Heart left ventricle (tissue), 13 donors: Measurements from ENCODE around the gene DUSP11.

ENCODE experiments used
- CTCF ChIP-seq, 12 donors: fragments of 200-600 bp; sonication (generic) in 4 of 12; IDR thresholded peaks; one replicate each; pipeline versions ENCODE4 v1.5.0 to v1.8.0; 2018 to 2022; ENCODE audit warnings: antibody characterized with exemption in 12 of 12, mild to moderate bottlenecking in 5 of 12
- POLR2A ChIP-seq, 2 donors: fragments of 450-650 bp; IDR thresholded peaks; one replicate each; pipeline ENCODE4 v1.6.1; 2017; ENCODE audit warnings: antibody characterized with exemption in 2 of 2, mild to moderate bottlenecking in 2 of 2, moderate library complexity in 2 of 2
- donor health status: ischemic (EF 13 %, LVEDD 7.1; RV severe dilation, severe dysfunction).
- donor health status: DM: no; HTN: yes; CAD: no.
- donor health status: DM: no; HTN: no; CAD: no.
- donor health status: ischemic (EF 25% LVEDD 6.9; RV normal size, moderate dysfunction).
- donor health status: ischemic (EF 25% LVEDD 5.7; RV mildly dilated, moderate dysfunction).
- donor health status: ischemic (EF 35%, LVEDD 5.7; RV mildly dilated, moderate dysfunction).
- donor health status: nonischemic (EF 11% LVEDD 7.7; RV severe dilation, severe dysfunction).
- donor health status: DM: yes; HTN: yes; CAD: no.
- donor health status: PGD.
- donor health status: ischemic (EF 29% LVEDD 5.4; RV normal size, mild dysfunction).
- donor health status: nonischemic (EF 23%, LVEDD 6.1; RV moderate dilation, normal function).

DNA sequence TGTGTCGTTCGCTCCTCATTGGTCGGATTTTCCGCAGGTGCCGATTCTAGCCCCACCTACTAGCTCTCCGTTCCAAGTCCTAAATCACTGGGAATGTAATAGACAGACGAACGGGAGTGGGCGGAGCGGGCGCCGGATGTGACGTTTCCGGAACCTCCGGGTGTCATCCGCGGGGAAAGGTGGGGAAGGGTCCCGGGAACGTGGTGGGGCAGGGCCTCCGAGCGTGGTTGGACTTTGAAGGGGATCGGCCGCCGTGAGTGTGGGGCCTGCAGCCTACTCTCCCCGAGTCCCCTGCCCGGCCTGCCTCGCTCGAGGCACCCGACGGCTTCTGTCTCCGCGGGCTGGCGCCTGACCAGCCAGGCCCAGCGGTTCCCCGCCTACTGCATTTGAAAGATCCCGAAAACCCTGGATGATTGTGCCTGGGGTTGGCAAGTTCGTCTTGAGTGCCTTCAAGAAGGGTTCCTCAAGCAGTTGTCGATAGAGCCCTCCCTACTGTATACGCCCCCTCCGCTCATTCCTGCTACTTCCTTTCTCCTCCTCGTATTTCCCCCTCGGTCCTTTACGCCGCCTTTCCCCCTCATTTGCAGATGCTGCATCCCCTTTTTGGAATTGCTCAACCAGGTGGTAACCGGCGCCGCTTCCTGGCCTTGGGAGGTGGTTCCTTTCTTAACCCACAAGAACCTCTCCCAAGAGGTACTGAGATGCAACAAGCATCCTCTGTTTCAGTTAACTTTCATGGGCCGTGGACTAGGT lies 49.1 kb upstream of the DUSP11 start, which contains the start of gene STAMBP:
- no peak for TF ChIP-seq CTCF (IDR thresholded peaks at IDR 0.05)
- TF ChIP-seq POLR2A (IDR thresholded peaks at IDR 0.05), result peak; percentile 52 to 75
